Prostate gland (tissue), 2 donors: ENCODE data around the gene PRAC1. TPM values are rescaled to one million over a fixed set of nuclear protein-coding genes. Genes with fewer than 3 reads are reported as not detected.

ENCODE experiments used
- DNase-seq: peaks from one replicate; pipeline ENCODE4 v3.0.0-alpha.2; 2019; ENCODE audit warnings: low spot score
- H3K27ac ChIP-seq, 2 donors: fragments of 200-600 bp; sonication (generic); 2 replicates each; pipeline ENCODE4 v1.5.1; 2017 to 2019
- H3K27me3 ChIP-seq: fragments of 200-600 bp; sonication (generic); replicated peaks from 2 replicates; pipeline ENCODE4 v1.5.1; 2019; ENCODE audit not compliant: insufficient read depth
- H3K36me3 ChIP-seq, 2 donors: fragments of 200-600 bp; sonication (generic); 1 replicate in 1 of 2; 2 replicates in 1 of 2; pipeline versions ENCODE4 v1.5.1 to v1.8.1; 2017 to 2019
- H3K4me1 ChIP-seq: fragments of 200-600 bp; sonication (generic); replicated peaks from 2 replicates; pipeline ENCODE4 v1.5.1; 2019
- H3K4me3 ChIP-seq, 2 donors: fragments of 200-600 bp; sonication (generic); 2 replicates each; pipeline ENCODE4 v1.5.1; 2017 to 2019
- H3K9me3 ChIP-seq: fragments of 200-600 bp; sonication (generic); 2 replicates; pipeline ENCODE4 v1.5.1; 2017
- POLR2A ChIP-seq: fragments of 450-650 bp; IDR thresholded peaks from one replicate; pipeline ENCODE4 v1.6.1; 2016; ENCODE audit warnings: antibody characterized with exemption, mild to moderate bottlenecking
- POLR2AphosphoS5 ChIP-seq: sonication (generic); formaldehyde crosslinking; IDR thresholded peaks from one replicate; pipeline ENCODE4 v1.6.1; 2017; ENCODE audit warnings: antibody characterized with exemption
- WGBS: methylation state at CpG from one replicate; pipeline ENCODE4 v1.1.5; 2018; 5-methylcytosine and 5-hydroxymethylcytosine counted together
- intact Hi-C: fragments of 100-400 bp; cut with DNase I; formaldehyde crosslinking; loops from one replicate; pipeline ENCODE4 v1.14.2; 2022
- total RNA-seq, 2 donors: library from RNA; depleted of rRNA; stranded (reverse); fragments of >200 nt; gene quantifications; one replicate each; pipeline ENCODE4 v1.1.0, GENCODE V29; 2016
- TF ChIP-seq, protein P1 (sequence below), 4 experiments: fragments of 200-600 bp in 2 of 4; fragments of 450-650 bp in 2 of 4; sonication (generic) in 2 of 4; IDR thresholded peaks; 1 replicate in 3 of 4; 2 replicates in 1 of 4; pipeline ENCODE4 v1.5.1; 2016 to 2019; ENCODE audit warnings: antibody characterized with exemption in 4 of 4, mild to moderate bottlenecking in 2 of 4, moderate library complexity in 2 of 4

The PRAC1 gene
- total RNA-seq, 2 donors from 2014 or later = 56.7 to 243 TPM

DNA sequence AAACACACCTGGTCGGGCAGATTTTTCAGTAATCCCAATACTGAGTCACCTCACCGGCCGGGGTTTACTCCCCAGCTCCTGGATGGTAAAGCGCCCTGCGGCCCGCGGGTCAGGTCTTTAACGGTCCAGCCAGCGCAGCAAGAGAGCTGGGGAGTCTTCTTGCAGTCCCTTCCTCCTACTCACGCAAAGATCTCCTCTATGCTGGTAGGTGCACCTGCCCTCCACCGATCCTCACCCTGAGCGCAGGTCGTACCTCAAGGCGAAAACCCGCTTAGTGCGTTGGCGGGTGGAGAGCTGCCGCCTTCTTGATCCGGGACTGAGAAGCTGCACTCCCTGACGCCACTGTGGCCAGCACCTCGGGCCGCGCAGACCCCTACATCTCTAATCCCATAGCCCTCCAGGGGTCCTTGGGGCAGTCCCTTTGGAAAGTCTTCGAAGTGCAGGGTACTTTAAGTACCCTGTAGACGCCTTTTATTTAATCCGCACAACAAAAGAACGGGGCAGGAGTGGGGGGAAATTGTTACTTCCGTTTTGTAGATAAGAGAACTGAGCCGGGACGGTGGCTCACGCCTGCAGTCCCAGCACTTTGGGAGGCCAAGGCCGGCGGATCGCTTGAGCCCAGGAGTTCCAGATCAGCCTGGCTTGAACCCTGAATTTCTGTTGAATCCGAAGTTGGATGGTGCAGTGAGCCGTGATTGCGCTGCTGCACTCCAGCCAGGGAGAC, 16.6 kb upstream of the PRAC1 start:
- Histone ChIP-seq H3K36me3 (no peaks in the 10 kb centered on the region), H3K27me3 (no peaks in the 10 kb centered on the region), H3K4me3 (peak overlapping the region in 1 of 2 donors; percentile 19), H3K27ac (peak overlapping the region; percentile 64 to 92), H3K4me1 (no peaks in the 10 kb centered on the region), H3K9me3 (no peaks in the 10 kb centered on the region)
- TF ChIP-seq POLR2AphosphoS5 (no peak), POLR2A (no peak)
- TF ChIP-seq, protein P1, sequence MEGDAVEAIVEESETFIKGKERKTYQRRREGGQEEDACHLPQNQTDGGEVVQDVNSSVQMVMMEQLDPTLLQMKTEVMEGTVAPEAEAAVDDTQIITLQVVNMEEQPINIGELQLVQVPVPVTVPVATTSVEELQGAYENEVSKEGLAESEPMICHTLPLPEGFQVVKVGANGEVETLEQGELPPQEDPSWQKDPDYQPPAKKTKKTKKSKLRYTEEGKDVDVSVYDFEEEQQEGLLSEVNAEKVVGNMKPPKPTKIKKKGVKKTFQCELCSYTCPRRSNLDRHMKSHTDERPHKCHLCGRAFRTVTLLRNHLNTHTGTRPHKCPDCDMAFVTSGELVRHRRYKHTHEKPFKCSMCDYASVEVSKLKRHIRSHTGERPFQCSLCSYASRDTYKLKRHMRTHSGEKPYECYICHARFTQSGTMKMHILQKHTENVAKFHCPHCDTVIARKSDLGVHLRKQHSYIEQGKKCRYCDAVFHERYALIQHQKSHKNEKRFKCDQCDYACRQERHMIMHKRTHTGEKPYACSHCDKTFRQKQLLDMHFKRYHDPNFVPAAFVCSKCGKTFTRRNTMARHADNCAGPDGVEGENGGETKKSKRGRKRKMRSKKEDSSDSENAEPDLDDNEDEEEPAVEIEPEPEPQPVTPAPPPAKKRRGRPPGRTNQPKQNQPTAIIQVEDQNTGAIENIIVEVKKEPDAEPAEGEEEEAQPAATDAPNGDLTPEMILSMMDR (IDR thresholded peaks at IDR 0.05) = no peak
- peak; percentile 43 for DNase-seq
- 14% methylated on average over 37 of the region's 37 CpGs for WGBS
- intact Hi-C loops = no loop called here

DNA sequence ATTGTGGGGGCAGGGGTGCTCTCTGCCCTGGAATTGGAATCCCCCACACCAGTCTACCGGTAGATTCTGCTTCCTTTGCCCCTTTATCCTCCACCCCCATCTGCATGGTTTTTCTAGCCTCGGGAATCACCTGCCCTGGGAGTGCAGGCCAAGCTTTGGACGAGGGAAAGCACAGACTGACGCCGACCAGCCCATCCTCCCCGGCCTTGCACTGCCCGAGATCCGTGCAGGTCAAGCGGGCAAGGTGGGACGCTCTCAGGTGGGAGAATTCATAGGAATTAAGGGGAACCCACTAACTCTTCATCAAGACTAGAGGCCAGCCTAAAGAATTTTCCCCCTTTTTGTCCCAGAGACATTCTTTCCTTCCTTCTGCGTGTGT, 16.1 kb upstream of the PRAC1 start:
- no peaks in the 10 kb centered on the region for H3K27me3 ChIP-seq
- intact Hi-C loops = no loop called here
- 3% methylated on average over 11 of the region's 11 CpGs for WGBS
- no peaks in the 10 kb centered on the region for H3K9me3 ChIP-seq
- H3K36me3 ChIP-seq = no peaks in the 10 kb centered on the region
- H3K27ac ChIP-seq = peak overlapping the region; percentile 64 to 92
- no peak for DNase-seq
- no peak for TF ChIP-seq POLR2AphosphoS5
- no peak for TF ChIP-seq POLR2A
- TF ChIP-seq, protein P1 (IDR thresholded peaks at IDR 0.05) = no peak
- H3K4me1 ChIP-seq = no peaks in the 10 kb centered on the region
- peak overlapping the region in 1 of 2 donors; percentile 19 for H3K4me3 ChIP-seq

DNA sequence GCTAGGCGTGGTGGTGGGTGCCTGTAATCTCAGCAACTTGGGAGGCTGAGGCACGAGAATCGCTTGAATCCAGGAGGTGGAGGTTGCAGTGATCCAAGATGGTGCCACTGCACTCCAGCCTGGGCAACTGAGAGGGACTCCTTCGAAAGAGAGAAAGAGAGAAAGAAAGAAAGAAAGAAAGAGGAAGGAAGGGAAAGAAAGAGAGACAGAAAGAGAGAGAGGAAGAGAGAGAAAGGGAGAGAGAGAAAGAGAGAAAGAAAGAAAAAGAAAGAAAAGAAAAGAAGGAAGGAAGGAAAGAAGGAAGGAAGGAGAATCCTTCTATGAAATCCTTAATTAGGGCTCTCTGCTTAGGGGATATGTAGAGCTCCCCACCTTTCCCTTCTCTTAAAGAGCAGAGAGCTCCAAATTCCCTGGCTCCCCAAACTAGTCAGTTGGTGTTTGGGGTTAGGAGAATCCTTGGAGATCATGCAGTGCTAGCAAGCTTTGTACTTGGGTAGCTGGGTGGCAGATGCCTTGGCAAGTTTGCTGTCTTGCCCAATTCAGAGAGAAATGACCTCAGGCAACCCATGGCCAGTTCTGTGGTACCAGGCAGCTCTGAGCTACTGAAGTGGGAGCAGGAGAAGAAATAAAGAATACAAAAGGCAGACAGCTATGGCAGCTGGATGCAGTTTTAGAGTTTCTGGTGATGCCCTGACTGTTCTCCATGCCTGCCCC, 15.2 kb upstream of the PRAC1 start:
- no peaks in the 10 kb centered on the region for H3K9me3 ChIP-seq
- intact Hi-C loops = no loop called here
- peaks cover 4% of the 10 kb centered on the region for H3K4me1 ChIP-seq
- 85% methylated on average over 4 of the region's 4 CpGs for WGBS
- no peaks in the 10 kb centered on the region for H3K36me3 ChIP-seq
- peak overlapping the region; percentile 64 to 92 for H3K27ac ChIP-seq
- TF ChIP-seq, protein P1 (IDR thresholded peaks at IDR 0.05) = no peak
- TF ChIP-seq POLR2A (no peak), POLR2AphosphoS5 (no peak)
- no peaks in the 10 kb centered on the region for H3K27me3 ChIP-seq
- DNase-seq = no peak
- H3K4me3 ChIP-seq = no peak overlapping the region

DNA sequence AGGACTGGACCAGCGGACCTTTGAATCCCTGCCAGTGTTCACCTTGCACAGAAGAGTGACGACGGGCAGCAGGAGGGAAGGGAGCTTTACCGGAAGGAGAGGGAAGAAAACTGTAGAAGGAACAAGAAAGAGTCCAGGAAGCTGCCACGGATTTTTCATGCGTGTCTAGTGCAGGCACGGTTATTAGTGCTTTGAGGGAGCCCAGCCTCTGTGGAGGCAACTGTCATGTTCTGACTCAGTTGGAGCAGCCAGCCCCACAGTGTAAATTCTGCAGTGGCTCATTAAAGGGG, 12.7 kb upstream of the PRAC1 start:
- TF ChIP-seq, protein P1 (IDR thresholded peaks at IDR 0.05) = no peak
- TF ChIP-seq POLR2AphosphoS5 (peak; percentile 11), POLR2A (peak; percentile 50)
- Histone ChIP-seq H3K27me3 (no peaks in the 10 kb centered on the region), H3K27ac (peak overlapping the region; percentile 87 to 92), H3K36me3 (no peaks in the 10 kb centered on the region), H3K4me3 (peak overlapping the region; percentile 17 to 22), H3K9me3 (no peaks in the 10 kb centered on the region), H3K4me1 (peaks cover 10% of the 10 kb centered on the region)
- 3% methylated on average over 7 of the region's 7 CpGs for WGBS
- peak; percentile 37 for DNase-seq
- intact Hi-C loops = no loop called here
